ENCODE data around the gene RNPS1. TPM values are rescaled to one million over a fixed set of nuclear protein-coding genes. Genes with fewer than 3 reads are reported as not detected.
"Not testable (repeated sequence)": the region's sequence is repeated elsewhere in the genome, so short reads cannot be mapped to it uniquely, and the experiment has no call there.

Gene RNPS1
- total and polyA plus RNA-seq, 8 donors, result 109 to 208 (median 194) TPM

DNA sequence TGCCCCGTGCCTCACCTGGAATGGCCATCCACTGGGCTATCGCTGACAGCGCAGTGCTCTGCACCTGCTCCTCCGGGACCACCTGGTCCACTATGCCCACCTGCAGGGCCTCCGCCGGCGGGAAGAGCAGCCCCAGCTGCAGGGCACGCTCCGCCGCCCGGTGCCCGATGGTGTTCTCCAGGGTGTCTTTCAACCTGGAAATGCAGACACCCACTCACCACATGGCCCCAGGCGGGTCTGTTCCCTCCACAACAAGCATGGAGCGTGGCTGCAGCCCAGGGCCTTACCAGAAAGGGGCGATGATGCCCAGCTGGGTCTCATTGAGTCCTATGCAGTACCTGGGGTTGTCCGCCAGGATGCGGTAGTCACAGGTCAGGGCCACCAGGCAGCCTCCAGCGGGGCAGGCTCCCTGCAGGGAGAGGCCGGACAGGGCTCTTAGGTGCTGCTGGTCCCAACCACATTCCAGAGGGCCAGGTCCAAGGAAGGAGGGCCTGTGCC lies 24.8 kb downstream of the RNPS1 start:
- Histone ChIP-seq H3K4me1 (peaks cover 0 to 8% of the 10 kb centered on the region in 2 donors), H3K4me3 (no peak overlapping the region), H3K27ac (no peak overlapping the region), H3K27me3 (peaks cover 0 to 7% of the 10 kb centered on the region in 2 donors), H3K36me3 (peaks cover 0 to 92% of the 10 kb centered on the region in 2 donors), H3K9me3 (no peaks in the 10 kb centered on the region)
- DNase-seq, result no peak
- intact Hi-C loops (cut with DNase I), result no loop called here
- no peak for ATAC-seq
- TF ChIP-seq, protein P1, sequence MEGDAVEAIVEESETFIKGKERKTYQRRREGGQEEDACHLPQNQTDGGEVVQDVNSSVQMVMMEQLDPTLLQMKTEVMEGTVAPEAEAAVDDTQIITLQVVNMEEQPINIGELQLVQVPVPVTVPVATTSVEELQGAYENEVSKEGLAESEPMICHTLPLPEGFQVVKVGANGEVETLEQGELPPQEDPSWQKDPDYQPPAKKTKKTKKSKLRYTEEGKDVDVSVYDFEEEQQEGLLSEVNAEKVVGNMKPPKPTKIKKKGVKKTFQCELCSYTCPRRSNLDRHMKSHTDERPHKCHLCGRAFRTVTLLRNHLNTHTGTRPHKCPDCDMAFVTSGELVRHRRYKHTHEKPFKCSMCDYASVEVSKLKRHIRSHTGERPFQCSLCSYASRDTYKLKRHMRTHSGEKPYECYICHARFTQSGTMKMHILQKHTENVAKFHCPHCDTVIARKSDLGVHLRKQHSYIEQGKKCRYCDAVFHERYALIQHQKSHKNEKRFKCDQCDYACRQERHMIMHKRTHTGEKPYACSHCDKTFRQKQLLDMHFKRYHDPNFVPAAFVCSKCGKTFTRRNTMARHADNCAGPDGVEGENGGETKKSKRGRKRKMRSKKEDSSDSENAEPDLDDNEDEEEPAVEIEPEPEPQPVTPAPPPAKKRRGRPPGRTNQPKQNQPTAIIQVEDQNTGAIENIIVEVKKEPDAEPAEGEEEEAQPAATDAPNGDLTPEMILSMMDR (IDR thresholded peaks at IDR 0.05), result no peak

- intact Hi-C loops (cut with DNase I), result no loop called here
- Histone ChIP-seq H3K27me3 (peaks cover 5 to 12% of the 10 kb centered on the region in 2 donors), H3K4me3 (no peak overlapping the region), H3K36me3 (peaks cover 0 to 93% of the 10 kb centered on the region in 2 donors), H3K4me1 (peaks cover 2 to 13% of the 10 kb centered on the region in 2 donors), H3K27ac (no peak overlapping the region), H3K9me3 (no peaks in the 10 kb centered on the region)
- TF ChIP-seq, protein P1 (IDR thresholded peaks at IDR 0.05), result no peak
- ATAC-seq (no peak), DNase-seq (no peak)
These were observed 25.3 kb downstream of the RNPS1 start for GRCh38 chr16:2242598-2242997.

- peaks cover 0 to 82% of the 10 kb centered on the region in 2 donors for H3K36me3 ChIP-seq
- ATAC-seq; intact Hi-C loops (cut with DNase I); H3K4me3 ChIP-seq; DNase-seq; H3K9me3 ChIP-seq; H3K27ac ChIP-seq: not testable (repeated sequence)
- peaks cover 15 to 32% of the 10 kb centered on the region in 2 donors for H3K4me1 ChIP-seq
- peaks cover 16 to 35% of the 10 kb centered on the region in 2 donors for H3K27me3 ChIP-seq
These were observed 27.6 kb downstream of the RNPS1 start for GRCh38 chr16:2240331-2240730.

DNA sequence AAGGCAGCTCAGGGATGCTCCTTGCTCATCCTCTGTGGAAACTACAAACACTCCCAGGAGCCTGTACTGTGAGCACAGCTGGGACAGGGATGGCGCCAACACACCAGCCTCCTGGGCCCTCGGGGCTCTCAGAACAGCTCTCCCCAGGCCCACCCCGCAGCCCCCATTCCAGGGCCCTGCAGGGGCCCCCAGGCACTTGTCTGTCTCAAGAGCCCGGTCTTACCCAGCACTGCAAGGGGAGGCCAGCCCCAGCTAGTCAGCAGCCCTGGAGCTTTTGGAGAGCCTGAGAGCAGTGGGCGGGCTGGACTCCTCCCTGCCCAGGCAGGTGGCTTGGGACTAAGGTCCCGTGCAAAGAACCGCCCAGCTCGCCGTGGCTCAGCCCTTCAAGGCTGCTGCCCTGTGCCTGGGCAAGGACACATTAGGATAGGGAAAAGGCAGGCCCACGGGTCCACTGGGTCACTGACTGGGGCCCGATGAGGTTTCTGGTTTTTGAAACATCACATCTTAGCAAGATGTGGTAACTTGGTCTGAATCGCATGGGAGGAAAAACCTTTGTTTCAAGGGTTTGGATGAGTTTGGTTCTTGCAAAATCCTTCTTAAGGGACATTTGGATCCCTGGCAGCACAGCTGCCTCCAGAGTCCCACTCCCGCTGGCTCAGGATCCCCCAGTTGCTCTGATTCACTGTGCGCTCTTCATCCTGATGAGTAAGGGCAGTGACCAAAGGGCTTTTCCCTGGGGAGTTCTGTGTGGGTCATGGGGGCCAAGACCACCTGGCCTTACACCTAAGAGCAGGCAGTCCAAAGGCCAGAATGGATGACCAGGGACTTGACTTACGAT lies 28.9 kb downstream of the RNPS1 start:
- peaks cover 15 to 32% of the 10 kb centered on the region in 2 donors for H3K4me1 ChIP-seq
- H3K4me3 ChIP-seq, result no peak overlapping the region
- H3K9me3 ChIP-seq, result no peaks in the 10 kb centered on the region
- H3K27me3 ChIP-seq, result peaks cover 16 to 36% of the 10 kb centered on the region in 2 donors
- intact Hi-C loops (cut with DNase I), result no loop called here
- H3K27ac ChIP-seq, result no peak overlapping the region
- no peak for DNase-seq
- peaks cover 0 to 82% of the 10 kb centered on the region in 2 donors for H3K36me3 ChIP-seq
- TF ChIP-seq, protein P1 (IDR thresholded peaks at IDR 0.05), result no peak
- peak; percentile 49 for ATAC-seq

DNA sequence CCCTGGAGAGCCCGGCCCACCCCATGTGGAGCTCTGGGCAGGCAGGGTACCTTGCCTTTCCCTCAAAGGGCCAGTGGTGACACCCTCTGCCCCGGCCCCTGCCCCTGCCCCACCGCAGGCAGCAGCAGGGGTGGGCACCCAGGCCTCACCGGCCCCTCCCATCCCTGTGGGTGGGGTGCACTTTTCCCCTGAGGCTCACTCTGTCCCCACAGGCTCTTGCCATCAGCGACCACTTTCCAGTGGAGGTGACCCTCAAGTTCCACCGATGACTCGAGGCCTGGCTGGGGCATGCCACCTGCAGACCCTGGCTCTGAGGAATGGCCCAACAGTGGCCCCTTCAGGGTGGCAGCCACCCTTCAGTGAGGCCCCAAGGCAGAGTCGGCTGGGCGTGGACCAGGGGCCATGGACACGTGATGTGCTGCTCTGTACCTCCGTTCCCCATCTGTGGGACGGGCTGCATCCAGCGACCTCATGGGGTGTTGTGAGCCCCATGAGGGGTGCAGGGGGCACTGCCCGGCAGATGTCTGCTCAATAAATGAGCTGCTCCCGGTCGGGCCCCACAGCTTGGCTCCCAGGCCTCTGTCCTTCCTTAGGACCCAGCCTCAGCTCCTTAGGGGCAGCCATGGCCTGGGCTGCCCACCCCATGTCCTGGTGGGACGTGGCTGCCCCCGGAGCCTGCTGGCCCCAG lies 29.6 kb downstream of the RNPS1 start:
- Histone ChIP-seq H3K27ac (no peak overlapping the region), H3K4me3 (no peak overlapping the region), H3K4me1 (peaks cover 15 to 32% of the 10 kb centered on the region in 2 donors), H3K9me3 (no peaks in the 10 kb centered on the region), H3K27me3 (peaks cover 16 to 36% of the 10 kb centered on the region in 2 donors), H3K36me3 (peaks cover 0 to 82% of the 10 kb centered on the region in 2 donors)
- peak; percentile 8 for ATAC-seq
- no peak for DNase-seq
- TF ChIP-seq, protein P1 (IDR thresholded peaks at IDR 0.05), result no peak
- intact Hi-C loops (cut with DNase I), result no loop called here

Measured in left lung (tissue), 10 donors.